Endothelial cell of umbilical vein (primary cell): ENCODE data around the gene PCDHGA10. TPM values are rescaled to one million over a fixed set of nuclear protein-coding genes. Genes with fewer than 3 reads are reported as not detected.

Experiments
- BruUV-seq: library from RNA; stranded (reverse); fragments of 400-500 nt; replicated peaks from 2 replicates; lab custom pipeline; 2021; lab: Mats Ljungman, UMichigan
- CTCF ChIA-PET: fragments of 300-600, 350-600 bp; sonication (Branson Sonifier 250); formaldehyde crosslinking; loops from one replicate; lab custom pipeline; 2021; ENCODE audit warnings: antibody characterized with exemption, inconsistent platforms; lab: Charles Lee
- POLR2A ChIA-PET: fragments of 300-600, 350-600 bp; sonication (Branson Sonifier 250); formaldehyde crosslinking; loops from one replicate; lab custom pipeline; 2021; ENCODE audit warnings: antibody characterized with exemption, inconsistent platforms; lab: Charles Lee
- DNase-seq: peaks from one replicate; pipeline ENCODE4 v3.0.0-alpha.2; 2011; ENCODE audit warnings: low read depth, low spot score
- FAIRE-seq: peaks from 2 replicates; lab custom pipeline; 2011; peaks lifted over from hg19 to GRCh38; lab: Jason Lieb, UNC
- H2AFZ ChIP-seq: 2 replicates; pipeline ENCODE4 v1.6.0; 2012; ENCODE audit warnings: low read depth, low read length, control low read depth, inconsistent platforms
- H3K27ac ChIP-seq: 2 replicates; pipeline ENCODE4 v1.5.1; 2011; ENCODE audit warnings: low read depth, mild to moderate bottlenecking, control low read depth, low read length, moderate library complexity; ENCODE audit not compliant: insufficient read depth
- H3K27me3 ChIP-seq, 2 experiments: 2 replicates each; pipeline versions ENCODE4 v1.6.0 to v1.6.1; 2011; ENCODE audit warnings: low read length in 2 of 2, mixed read lengths in 1 of 2; ENCODE audit not compliant: control insufficient read depth in 2 of 2, insufficient read depth in 2 of 2
- H3K36me3 ChIP-seq, 2 experiments: 2 replicates in 1 of 2; 3 replicates in 1 of 2; pipeline ENCODE4 v1.5.1; 2011; ENCODE audit warnings: low read length in 2 of 2, mild to moderate bottlenecking in 1 of 2, moderate library complexity in 1 of 2; ENCODE audit not compliant: control insufficient read depth in 2 of 2, insufficient read depth in 2 of 2; ENCODE audit errors: extremely low read depth in 1 of 2
- H3K4me1 ChIP-seq: 3 replicates; pipeline ENCODE4 v1.5.1; 2011; ENCODE audit warnings: mild to moderate bottlenecking, low read length; ENCODE audit not compliant: control insufficient read depth, insufficient read depth; ENCODE audit errors: extremely low read depth
- H3K4me2 ChIP-seq: 2 replicates; pipeline ENCODE4 v1.6.1; 2011; ENCODE audit warnings: low read length, control low read depth, mixed read lengths; ENCODE audit not compliant: insufficient read depth
- H3K4me3 ChIP-seq, 3 experiments: fragments of 200-600 bp in 1 of 3; sonication (generic), shearing (Covaris generic) in 1 of 3; replicated peaks in 1 of 3; 2 replicates each; pipeline ENCODE4 v1.5.1; 2011 to 2016; ENCODE audit warnings: control low read depth in 3 of 3, low read length in 3 of 3, mild to moderate bottlenecking in 2 of 3, inconsistent platforms in 1 of 3, low read depth in 1 of 3, moderate library complexity in 1 of 3; ENCODE audit not compliant: insufficient read depth in 1 of 3
- H3K79me2 ChIP-seq: 2 replicates; pipeline ENCODE4 v1.6.0; 2012; ENCODE audit warnings: low read length, inconsistent platforms; ENCODE audit not compliant: control insufficient read depth, insufficient read depth
- H3K9ac ChIP-seq: replicated peaks from 2 replicates; pipeline ENCODE3; 2011; ENCODE audit warnings: low read length, control low read depth; ENCODE audit not compliant: insufficient read depth; ENCODE audit errors: extremely low read depth
- H3K9me1 ChIP-seq: replicated peaks from 3 replicates; pipeline ENCODE4 v1.6.0; 2011; ENCODE audit warnings: mild to moderate bottlenecking, low read length; ENCODE audit not compliant: control insufficient read depth, insufficient read depth; ENCODE audit errors: extremely low read depth
- H3K9me3 ChIP-seq: replicated peaks from 2 replicates; pipeline ENCODE4 v1.5.1; 2012; ENCODE audit warnings: low read length, inconsistent platforms; ENCODE audit not compliant: control insufficient read depth, insufficient read depth
- H4K20me1 ChIP-seq: replicated peaks from 2 replicates; pipeline ENCODE3; 2011; ENCODE audit warnings: mild to moderate bottlenecking, low read length; ENCODE audit not compliant: control insufficient read depth, insufficient read depth; ENCODE audit errors: extremely low read depth
- EZH2 ChIP-seq: IDR thresholded peaks from 2 replicates; pipeline ENCODE4 v1.6.1; 2012; ENCODE audit warnings: borderline replicate concordance, low read depth, mild to moderate bottlenecking, moderate library complexity, low read length, inconsistent platforms; ENCODE audit not compliant: severe bottlenecking
- JUN ChIP-seq: IDR thresholded peaks from 2 replicates; pipeline ENCODE4 v1.6.1; 2011; ENCODE audit warnings: borderline replicate concordance, low read depth; ENCODE audit not compliant: insufficient read length, insufficient read depth
- MYC ChIP-seq: IDR thresholded peaks from one replicate; pipeline ENCODE4 v1.6.1; 2011; ENCODE audit warnings: mild to moderate bottlenecking, low read depth, low read length
- POLR2A ChIP-seq: IDR thresholded peaks from 2 replicates; pipeline ENCODE4 v1.6.1; 2012; ENCODE audit warnings: low read depth, mild to moderate bottlenecking, control low read depth, low read length
- POLR2AphosphoS5 ChIP-seq: IDR thresholded peaks from 2 replicates; pipeline ENCODE4 v1.6.1; 2012; ENCODE audit warnings: low read depth, mild to moderate bottlenecking, control low read depth, low read length, moderate library complexity; ENCODE audit not compliant: insufficient read depth
- dilution Hi-C: fragments of 300-500 bp; cut with MboI; formaldehyde crosslinking; loops from one replicate; pipeline ENCODE4 v1.15.0; 2019; ENCODE audit warnings: low sequenced_read_pairs; ENCODE audit not compliant: extremely low pct_ligation_motif_present
- intact Hi-C: fragments of 100-400 bp; cut with micrococcal nuclease; formaldehyde crosslinking; loops from one replicate; pipeline ENCODE4 v1.10.0; 2022
- polyA plus RNA-seq, 4 experiments: library from polyadenylated mRNA; depleted of rRNA in 3 of 4; stranded (reverse) in 3 of 4; unstranded in 1 of 4; fragments of >200 nt; gene quantifications; 2 replicates each; pipeline versions ENCODE4 v1.2.1 to v1.2.3, GENCODE V29; 2011 to 2012; ENCODE audit warnings: missing spikeins in 1 of 4
- total RNA-seq: library from RNA; stranded (reverse); gene quantifications from 2 replicates; pipeline ENCODE4 v1.2.3, GENCODE V29; 2021
- TF ChIP-seq, protein P1 (sequence below), 2 donors: IDR thresholded peaks; 1 replicate in 1 of 2; 2 replicates in 1 of 2; pipeline ENCODE4 v1.5.1; 2011; ENCODE audit warnings: low read length in 2 of 2, mild to moderate bottlenecking in 2 of 2, moderate library complexity in 2 of 2, control low read depth in 1 of 2, inconsistent platforms in 1 of 2, low read depth in 1 of 2; ENCODE audit not compliant: insufficient read depth in 1 of 2; ENCODE audit errors: extremely low read depth in 1 of 2

Gene PCDHGA10
- total and polyA plus RNA-seq, 2 donors (not counting 3 experiments of a cell fraction or from before 2014, with no cell fraction given), result 3.6 to 4.4 TPM

- Histone ChIP-seq H3K36me3 (no peaks in the 10 kb centered on the region), H3K79me2 (no peaks in the 10 kb centered on the region), H4K20me1 (no peaks in the 10 kb centered on the region), H3K9ac (no peak within 1 kb of the TSS), H3K4me2 (peak within 1 kb of the TSS; percentile 52), H3K27me3 (peaks cover 30 to 77% of the 10 kb centered on the region in 2 experiments), H3K9me3 (no peaks in the 10 kb centered on the region), H3K27ac (no peak within 1 kb of the TSS), H2AFZ (peak within 1 kb of the TSS; percentile 62), H3K9me1 (no peaks in the 10 kb centered on the region), H3K4me3 (peak within 1 kb of the TSS in 2 of 3 experiments; percentile 31 to 41), H3K4me1 (no peaks in the 10 kb centered on the region)
- intact Hi-C loops, result loop anchor here (1.0 to 5.0 kb wide), 2 partner anchors 49 to 187 kb away; partner anchors contain the start of gene PCDHGA11
- BruUV-seq, result TSS peak; percentile 20
- TF ChIP-seq EZH2 (no peak), POLR2AphosphoS5 (no peak), POLR2A (no peak), MYC (no peak), JUN (no peak)
- TF ChIP-seq, protein P1, sequence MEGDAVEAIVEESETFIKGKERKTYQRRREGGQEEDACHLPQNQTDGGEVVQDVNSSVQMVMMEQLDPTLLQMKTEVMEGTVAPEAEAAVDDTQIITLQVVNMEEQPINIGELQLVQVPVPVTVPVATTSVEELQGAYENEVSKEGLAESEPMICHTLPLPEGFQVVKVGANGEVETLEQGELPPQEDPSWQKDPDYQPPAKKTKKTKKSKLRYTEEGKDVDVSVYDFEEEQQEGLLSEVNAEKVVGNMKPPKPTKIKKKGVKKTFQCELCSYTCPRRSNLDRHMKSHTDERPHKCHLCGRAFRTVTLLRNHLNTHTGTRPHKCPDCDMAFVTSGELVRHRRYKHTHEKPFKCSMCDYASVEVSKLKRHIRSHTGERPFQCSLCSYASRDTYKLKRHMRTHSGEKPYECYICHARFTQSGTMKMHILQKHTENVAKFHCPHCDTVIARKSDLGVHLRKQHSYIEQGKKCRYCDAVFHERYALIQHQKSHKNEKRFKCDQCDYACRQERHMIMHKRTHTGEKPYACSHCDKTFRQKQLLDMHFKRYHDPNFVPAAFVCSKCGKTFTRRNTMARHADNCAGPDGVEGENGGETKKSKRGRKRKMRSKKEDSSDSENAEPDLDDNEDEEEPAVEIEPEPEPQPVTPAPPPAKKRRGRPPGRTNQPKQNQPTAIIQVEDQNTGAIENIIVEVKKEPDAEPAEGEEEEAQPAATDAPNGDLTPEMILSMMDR (IDR thresholded peaks at IDR 0.05; ENCODE audit: extremely low read depth in 1 of 2, insufficient read depth in 1 of 2, low read depth in 1 of 2, low read length in 2 of 2), result peak; percentile 40 to 48
- DNase-seq, result peak; percentile 49
- peak; percentile 74 for FAIRE-seq
- POLR2A ChIA-PET, result no interaction called here
- CTCF ChIA-PET, result interaction anchor here (0.6 to 3.2 kb wide), 21 partner anchors 9 to 194 kb away, joined by 3 to 41 read pairs (median 4); partner anchors contain the start of genes PCDHB14, PCDHGA10, PCDHGA11 and PCDHGA12
- dilution Hi-C loops, result no loop called here
These were observed 39.0 kb upstream of the PCDHGA10 start, which contains the start of gene PCDHGA6 for GRCh38 chr5:141373673-141374317. Gene PCDHGA6 (plus strand): TSS chr5:141373891. CDS start chr5:141374084, 193 bp downstream.
